Measurements from ENCODE around the gene ADGRL3. TPM values are rescaled to one million over a fixed set of nuclear protein-coding genes. Genes with fewer than 3 reads are reported as not detected.

Gene ADGRL3
- total and polyA plus RNA-seq, 3 donors from 2014 or later: 11.6 to 21.6 (median 12.8) TPM

DNA sequence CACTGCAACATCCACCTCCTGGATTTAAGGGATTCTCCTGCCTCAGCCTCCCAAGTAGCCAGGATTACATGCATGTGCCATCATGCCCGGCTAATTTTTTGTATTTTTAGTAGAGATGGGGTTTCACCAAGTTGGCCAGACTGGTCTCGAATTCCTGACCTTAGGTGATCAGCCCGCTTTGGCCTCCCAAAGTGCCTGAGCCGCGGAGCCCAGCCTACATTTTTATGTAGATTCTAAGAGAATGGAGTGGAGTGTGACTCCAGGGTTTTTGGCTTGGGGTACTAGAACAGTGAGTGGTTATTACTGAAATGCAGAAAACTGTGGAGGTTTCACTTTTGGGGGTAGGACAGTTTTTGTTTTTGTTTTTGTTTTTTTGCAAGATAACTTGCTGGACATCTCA, 806.0 kb downstream of the ADGRL3 start:
- no peaks in the 10 kb centered on the region for H3K27me3 ChIP-seq
- H3K4me1 ChIP-seq: no peaks in the 10 kb centered on the region
- intact Hi-C loops (cut with DNase I; ENCODE audit: low total_unique reads): no loop called here
- no peak for TF ChIP-seq POLR2A (IDR thresholded peaks at IDR 0.05)
- TF ChIP-seq, protein P1, sequence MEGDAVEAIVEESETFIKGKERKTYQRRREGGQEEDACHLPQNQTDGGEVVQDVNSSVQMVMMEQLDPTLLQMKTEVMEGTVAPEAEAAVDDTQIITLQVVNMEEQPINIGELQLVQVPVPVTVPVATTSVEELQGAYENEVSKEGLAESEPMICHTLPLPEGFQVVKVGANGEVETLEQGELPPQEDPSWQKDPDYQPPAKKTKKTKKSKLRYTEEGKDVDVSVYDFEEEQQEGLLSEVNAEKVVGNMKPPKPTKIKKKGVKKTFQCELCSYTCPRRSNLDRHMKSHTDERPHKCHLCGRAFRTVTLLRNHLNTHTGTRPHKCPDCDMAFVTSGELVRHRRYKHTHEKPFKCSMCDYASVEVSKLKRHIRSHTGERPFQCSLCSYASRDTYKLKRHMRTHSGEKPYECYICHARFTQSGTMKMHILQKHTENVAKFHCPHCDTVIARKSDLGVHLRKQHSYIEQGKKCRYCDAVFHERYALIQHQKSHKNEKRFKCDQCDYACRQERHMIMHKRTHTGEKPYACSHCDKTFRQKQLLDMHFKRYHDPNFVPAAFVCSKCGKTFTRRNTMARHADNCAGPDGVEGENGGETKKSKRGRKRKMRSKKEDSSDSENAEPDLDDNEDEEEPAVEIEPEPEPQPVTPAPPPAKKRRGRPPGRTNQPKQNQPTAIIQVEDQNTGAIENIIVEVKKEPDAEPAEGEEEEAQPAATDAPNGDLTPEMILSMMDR (IDR thresholded peaks at IDR 0.05): no peak
- H3K4me3 ChIP-seq: no peak overlapping the region
- H3K36me3 ChIP-seq (ENCODE audit: low read depth, missing control alignments): no peaks in the 10 kb centered on the region
- DNase-seq: no peak
- WGBS, 2 donors: 92 to 93% methylated on average over 5 of the region's 5 CpGs
- no peaks in the 10 kb centered on the region for H3K9me3 ChIP-seq
- H3K27ac ChIP-seq: no peak overlapping the region

GRCh38 chr4:62015043-62015739, 815.1 kb downstream of the ADGRL3 start:
- no peak for DNase-seq
- 89 to 93% methylated on average over 3 of the region's 3 CpGs for WGBS, 2 donors

DNA sequence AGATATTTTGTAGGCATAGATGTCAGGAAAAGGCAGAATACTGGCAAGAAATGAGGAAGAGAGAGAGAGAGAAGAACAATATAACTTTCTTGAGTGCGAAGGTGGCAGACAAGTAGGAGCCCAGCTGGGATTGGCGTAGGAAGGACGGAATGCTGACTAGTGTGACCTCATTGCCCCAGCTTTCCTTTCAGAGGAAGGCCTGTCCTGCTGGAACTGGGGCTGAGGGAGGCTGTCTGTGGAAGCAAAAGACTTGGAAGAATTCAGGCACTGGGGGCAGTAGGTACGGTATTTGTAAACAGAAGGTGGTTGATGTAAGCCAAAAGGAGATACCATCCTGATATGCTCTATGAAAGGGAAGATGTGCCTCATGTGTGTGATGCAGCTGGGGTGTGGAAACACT, 818.4 kb downstream of the ADGRL3 start:
- DNase-seq: no peak
- H3K36me3 ChIP-seq (ENCODE audit: low read depth, missing control alignments): no peaks in the 10 kb centered on the region
- H3K4me3 ChIP-seq: no peak overlapping the region
- intact Hi-C loops (cut with DNase I; ENCODE audit: low total_unique reads): no loop called here
- WGBS, 2 donors: 86 to 88% methylated on average over 4 of the region's 4 CpGs
- no peaks in the 10 kb centered on the region for H3K9me3 ChIP-seq
- no peaks in the 10 kb centered on the region for H3K27me3 ChIP-seq
- H3K27ac ChIP-seq: no peak overlapping the region
- H3K4me1 ChIP-seq: no peaks in the 10 kb centered on the region
- no peak for TF ChIP-seq POLR2A (IDR thresholded peaks at IDR 0.05)
- TF ChIP-seq, protein P1 (IDR thresholded peaks at IDR 0.05): no peak

More at GRCh38 chr4:62015043-62015739, 815.1 kb downstream of the ADGRL3 start:
- no peaks in the 10 kb centered on the region for H3K36me3 ChIP-seq (ENCODE audit: low read depth, missing control alignments)
- no peak overlapping the region for H3K4me3 ChIP-seq
- no peak for TF ChIP-seq POLR2A (IDR thresholded peaks at IDR 0.05)
- TF ChIP-seq, protein P1 (IDR thresholded peaks at IDR 0.05): no peak
- no peaks in the 10 kb centered on the region for H3K4me1 ChIP-seq
- intact Hi-C loops (cut with DNase I; ENCODE audit: low total_unique reads): no loop called here
- H3K27me3 ChIP-seq: no peaks in the 10 kb centered on the region
- no peaks in the 10 kb centered on the region for H3K9me3 ChIP-seq
- H3K27ac ChIP-seq: no peak overlapping the region

- H3K36me3 ChIP-seq (ENCODE audit: low read depth, missing control alignments): no peaks in the 10 kb centered on the region
- no peak overlapping the region for H3K27ac ChIP-seq
- intact Hi-C loops (cut with DNase I; ENCODE audit: low total_unique reads): no loop called here
- no peaks in the 10 kb centered on the region for H3K4me1 ChIP-seq
- TF ChIP-seq, protein P1 (IDR thresholded peaks at IDR 0.05): no peak
- no peak for TF ChIP-seq POLR2A (IDR thresholded peaks at IDR 0.05)
- H3K27me3 ChIP-seq: no peaks in the 10 kb centered on the region
- DNase-seq: no peak
- 90 to 92% methylated on average over 3 of the region's 3 CpGs for WGBS, 2 donors
- no peak overlapping the region for H3K4me3 ChIP-seq
- no peaks in the 10 kb centered on the region for H3K9me3 ChIP-seq
These were observed 823.5 kb downstream of the ADGRL3 start for GRCh38 chr4:62023633-62024032.

DNA sequence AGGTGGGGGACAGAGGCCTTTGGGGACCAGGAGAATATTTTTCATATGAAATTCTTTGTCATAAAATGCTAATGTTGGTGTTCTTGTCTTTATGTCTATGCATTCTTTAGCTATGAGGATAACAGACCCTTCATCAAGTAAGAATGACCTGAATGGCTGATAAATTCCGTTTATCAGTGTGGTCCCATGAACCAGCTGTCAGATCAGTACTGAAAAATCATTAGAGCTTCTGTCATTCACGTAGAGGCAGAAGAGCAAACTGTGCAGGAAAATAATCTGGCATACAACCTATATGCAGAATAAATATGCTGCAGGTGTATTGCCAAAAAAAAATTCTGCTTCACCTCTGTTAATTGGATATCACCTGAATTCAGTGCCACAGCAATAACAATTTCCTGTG, 828.6 kb downstream of the ADGRL3 start:
- WGBS, 2 donors: 66 to 68% methylated on average over 2 of the region's 2 CpGs
- no peaks in the 10 kb centered on the region for H3K36me3 ChIP-seq (ENCODE audit: low read depth, missing control alignments)
- no peak overlapping the region for H3K27ac ChIP-seq
- H3K4me3 ChIP-seq: no peak overlapping the region
- intact Hi-C loops (cut with DNase I; ENCODE audit: low total_unique reads): no loop called here
- H3K4me1 ChIP-seq: no peaks in the 10 kb centered on the region
- H3K27me3 ChIP-seq: no peaks in the 10 kb centered on the region
- H3K9me3 ChIP-seq: no peaks in the 10 kb centered on the region
- TF ChIP-seq POLR2A (IDR thresholded peaks at IDR 0.05): no peak
- TF ChIP-seq, protein P1 (IDR thresholded peaks at IDR 0.05): no peak
- no peak for DNase-seq
